ENCODE results near the gene CBX5.

The CBX5 gene

DNA sequence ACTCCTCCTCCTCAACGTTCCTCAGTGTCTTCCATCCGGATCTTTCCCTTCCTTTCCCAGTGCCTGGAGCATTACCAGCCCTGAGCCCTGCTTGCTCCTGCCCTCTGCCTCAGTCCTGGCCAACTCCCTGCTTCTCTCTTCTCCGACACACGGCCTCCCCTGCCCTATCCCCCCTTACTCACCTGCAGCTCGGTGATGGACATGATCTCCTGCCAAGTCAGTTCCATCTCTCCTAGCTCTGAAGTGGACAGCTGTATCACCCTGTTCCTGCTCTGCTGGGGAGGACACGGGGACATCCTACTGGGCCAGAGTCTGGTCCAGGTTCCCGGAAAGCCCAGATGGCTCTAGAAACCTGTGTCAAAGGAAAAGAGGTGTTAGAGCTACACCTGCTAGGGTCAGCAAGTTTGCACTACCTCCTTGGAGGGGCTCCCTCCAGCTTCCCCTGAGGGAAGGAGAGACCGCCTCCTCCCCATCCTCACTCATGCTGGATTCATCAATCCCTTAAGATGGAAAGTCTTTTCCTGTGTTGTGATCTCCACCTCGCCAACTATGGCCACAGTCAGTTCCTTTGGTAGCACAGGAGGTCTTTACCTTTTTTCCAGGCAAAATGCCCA lies 15.1 kb upstream of the CBX5 start:
- peaks cover 2 to 75% (median 60%) of the 10 kb centered on the region in 4 experiments for H3K36me3 ChIP-seq (ENCODE audit: control insufficient read depth in 4 of 4, insufficient read depth in 4 of 4, low read length in 3 of 4)
- H3K4me1 ChIP-seq (ENCODE audit: control extremely low read depth in 1 of 4, control insufficient read depth in 4 of 4, insufficient read depth in 4 of 4, low read length in 3 of 4), result peaks cover 24 to 91% (median 80%) of the 10 kb centered on the region in 4 experiments
- DNase-seq, result no peak
- H3K9me3 ChIP-seq (ENCODE audit: control extremely low read depth in 1 of 5, control insufficient read depth in 4 of 5, insufficient read depth in 2 of 5, low read depth in 1 of 5, low read length in 4 of 5), result no peaks in the 10 kb centered on the region
- H3K27me3 ChIP-seq (replicated peaks in 2 of 5; ENCODE audit: control insufficient read depth in 4 of 5, insufficient read depth in 5 of 5, low read length in 4 of 5), result no peaks in the 10 kb centered on the region
- 58% methylated on average over 8 of the region's 9 CpGs for WGBS (ENCODE audit: insufficient coverage)
- POLR2A ChIA-PET, result interaction anchor here (0.9 to 2.4 kb wide), 3 partner anchors 12 to 42 kb away, joined by 3 to 17 read pairs (median 5); partner anchors contain the start of gene COPZ1
- peak overlapping the region; percentile 22 to 95 for H3K27ac ChIP-seq (ENCODE audit: insufficient read depth in 1 of 2, low read depth in 1 of 2, low read length in 2 of 2, poor library complexity in 1 of 2, severe bottlenecking in 2 of 2)
- CTCF ChIA-PET, result interaction anchor here (0.6 to 15.8 kb wide), 16 partner anchors 8 to 145 kb away, joined by 3 to 890 read pairs (median 10); partner anchors contain the start of genes CBX5, COPZ1 and HNRNPA1
- peak overlapping the region in 6 of 7 experiments; percentile 0 to 86 (median 58) for H3K4me3 ChIP-seq (ENCODE audit: control insufficient read depth in 1 of 7, extremely low read depth in 1 of 7, insufficient read depth in 4 of 7, low read depth in 2 of 7, low read length in 6 of 7)

DNA sequence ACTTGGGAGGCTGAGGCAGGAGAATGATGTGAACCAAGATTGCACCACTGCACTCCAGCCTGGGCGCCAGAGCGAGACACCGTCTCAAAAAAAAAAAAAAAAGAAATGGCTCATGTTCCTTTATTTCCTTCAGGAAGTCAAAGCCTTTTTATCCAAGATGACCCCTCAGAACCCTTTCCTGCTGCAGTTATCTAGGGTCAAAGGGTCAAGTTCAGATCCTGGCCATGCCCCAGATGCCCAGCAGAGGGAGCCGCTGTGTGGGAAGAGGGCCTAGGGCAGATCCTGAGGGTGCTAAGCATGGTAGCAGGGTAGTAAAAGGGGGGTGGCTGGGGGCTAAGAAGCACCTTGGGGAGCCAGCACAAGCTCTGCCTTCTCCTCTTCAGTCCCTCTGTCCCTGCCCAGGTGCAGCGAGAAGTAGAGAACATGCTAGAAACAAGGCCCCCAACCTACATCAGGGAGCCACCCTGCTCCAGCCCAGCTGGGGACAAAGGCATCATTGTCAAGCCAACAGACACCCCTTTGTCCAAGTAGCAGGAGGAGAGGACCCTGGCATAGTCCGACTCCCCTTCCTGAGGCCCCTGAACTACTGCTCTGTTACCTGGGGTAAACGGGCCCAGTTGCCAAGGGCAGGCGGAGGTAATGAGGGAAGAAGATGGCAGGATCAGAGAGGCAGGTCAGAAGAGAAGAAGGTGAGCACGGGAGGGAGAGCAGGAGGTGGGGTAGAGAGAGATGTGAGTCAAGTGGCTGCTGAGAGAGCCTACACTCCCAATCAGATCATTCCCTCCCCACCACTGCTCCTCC lies 14.4 kb upstream of the CBX5 start:
- Histone ChIP-seq H3K4me3 (ENCODE audit: control insufficient read depth in 1 of 7, extremely low read depth in 1 of 7, insufficient read depth in 4 of 7, low read depth in 2 of 7, low read length in 6 of 7) (peak overlapping the region in 5 of 7 experiments; percentile 40 to 86 (median 59)), H3K4me1 (ENCODE audit: control extremely low read depth in 1 of 4, control insufficient read depth in 4 of 4, insufficient read depth in 4 of 4, low read length in 3 of 4) (peaks cover 24 to 93% (median 86%) of the 10 kb centered on the region in 4 experiments), H3K27ac (ENCODE audit: insufficient read depth in 1 of 2, low read depth in 1 of 2, low read length in 2 of 2, poor library complexity in 1 of 2, severe bottlenecking in 2 of 2) (peak overlapping the region; percentile 22 to 95), H3K9me3 (ENCODE audit: control extremely low read depth in 1 of 5, control insufficient read depth in 4 of 5, insufficient read depth in 2 of 5, low read depth in 1 of 5, low read length in 4 of 5) (no peaks in the 10 kb centered on the region), H3K27me3 (replicated peaks in 2 of 5; ENCODE audit: control insufficient read depth in 4 of 5, insufficient read depth in 5 of 5, low read length in 4 of 5) (no peaks in the 10 kb centered on the region), H3K36me3 (ENCODE audit: control insufficient read depth in 4 of 4, insufficient read depth in 4 of 4, low read length in 3 of 4) (peaks cover 2 to 76% (median 57%) of the 10 kb centered on the region in 4 experiments)
- DNase-seq, result peak; percentile 64 to 76 (median 73)
- WGBS (ENCODE audit: insufficient coverage), result 39% methylated on average over 4 of the region's 9 CpGs
- ChIA-PET POLR2A (interaction anchor here (0.6 to 1.5 kb wide), 5 partner anchors 12 to 60 kb away, joined by 3 to 5 read pairs (median 3); partner anchors contain the start of gene CBX5), CTCF (interaction anchor here (0.6 to 15.8 kb wide), 21 partner anchors 8 to 145 kb away, joined by 3 to 890 read pairs (median 6); partner anchors contain the start of genes CBX5, COPZ1, HNRNPA1 and ZNF385A)

DNA sequence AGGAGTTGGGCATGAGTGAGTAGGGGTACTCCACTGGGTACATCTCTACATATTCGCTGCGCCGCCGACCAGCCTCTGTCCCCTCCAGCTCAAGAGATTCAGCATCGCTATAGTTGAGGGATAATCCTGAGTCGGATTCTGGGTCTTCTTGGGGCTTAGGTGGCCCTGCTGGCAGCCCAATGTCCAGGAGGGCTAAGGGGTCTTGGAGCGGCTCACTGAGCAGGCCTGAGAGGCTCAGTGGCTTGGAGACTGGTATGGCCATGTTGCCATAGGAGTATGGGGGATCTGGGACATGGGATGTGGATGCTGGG lies 13.0 kb upstream of the CBX5 start:
- peaks cover 18 to 94% (median 91%) of the 10 kb centered on the region in 4 experiments for H3K4me1 ChIP-seq (ENCODE audit: control extremely low read depth in 1 of 4, control insufficient read depth in 4 of 4, insufficient read depth in 4 of 4, low read length in 3 of 4)
- CTCF ChIA-PET, result interaction anchor here (1.1 to 15.8 kb wide), 16 partner anchors 8 to 837 kb away, joined by 3 to 890 read pairs (median 10); partner anchors contain the start of genes CBX5, COPZ1, HNRNPA1 and NFE2
- peak overlapping the region in 4 of 7 experiments; percentile 3 to 60 (median 11) for H3K4me3 ChIP-seq (ENCODE audit: control insufficient read depth in 1 of 7, extremely low read depth in 1 of 7, insufficient read depth in 4 of 7, low read depth in 2 of 7, low read length in 6 of 7)
- H3K27me3 ChIP-seq (replicated peaks in 2 of 5; ENCODE audit: control insufficient read depth in 4 of 5, insufficient read depth in 5 of 5, low read length in 4 of 5), result no peaks in the 10 kb centered on the region
- WGBS (ENCODE audit: insufficient coverage), result 97% methylated on average over 7 of the region's 7 CpGs
- H3K9me3 ChIP-seq (ENCODE audit: control extremely low read depth in 1 of 5, control insufficient read depth in 4 of 5, insufficient read depth in 2 of 5, low read depth in 1 of 5, low read length in 4 of 5), result no peaks in the 10 kb centered on the region
- POLR2A ChIA-PET, result interaction anchor here (1.3 kb wide), 2 partner anchors 12 to 13 kb away, joined by 4 to 5 read pairs; partner anchors contain the start of genes CBX5 and HNRNPA1
- DNase-seq, result no peak
- peaks cover 2 to 83% (median 54%) of the 10 kb centered on the region in 4 experiments for H3K36me3 ChIP-seq (ENCODE audit: control insufficient read depth in 4 of 4, insufficient read depth in 4 of 4, low read length in 3 of 4)
- H3K27ac ChIP-seq (ENCODE audit: insufficient read depth in 1 of 2, low read depth in 1 of 2, low read length in 2 of 2, poor library complexity in 1 of 2, severe bottlenecking in 2 of 2), result peak overlapping the region; percentile 43 to 85

DNA sequence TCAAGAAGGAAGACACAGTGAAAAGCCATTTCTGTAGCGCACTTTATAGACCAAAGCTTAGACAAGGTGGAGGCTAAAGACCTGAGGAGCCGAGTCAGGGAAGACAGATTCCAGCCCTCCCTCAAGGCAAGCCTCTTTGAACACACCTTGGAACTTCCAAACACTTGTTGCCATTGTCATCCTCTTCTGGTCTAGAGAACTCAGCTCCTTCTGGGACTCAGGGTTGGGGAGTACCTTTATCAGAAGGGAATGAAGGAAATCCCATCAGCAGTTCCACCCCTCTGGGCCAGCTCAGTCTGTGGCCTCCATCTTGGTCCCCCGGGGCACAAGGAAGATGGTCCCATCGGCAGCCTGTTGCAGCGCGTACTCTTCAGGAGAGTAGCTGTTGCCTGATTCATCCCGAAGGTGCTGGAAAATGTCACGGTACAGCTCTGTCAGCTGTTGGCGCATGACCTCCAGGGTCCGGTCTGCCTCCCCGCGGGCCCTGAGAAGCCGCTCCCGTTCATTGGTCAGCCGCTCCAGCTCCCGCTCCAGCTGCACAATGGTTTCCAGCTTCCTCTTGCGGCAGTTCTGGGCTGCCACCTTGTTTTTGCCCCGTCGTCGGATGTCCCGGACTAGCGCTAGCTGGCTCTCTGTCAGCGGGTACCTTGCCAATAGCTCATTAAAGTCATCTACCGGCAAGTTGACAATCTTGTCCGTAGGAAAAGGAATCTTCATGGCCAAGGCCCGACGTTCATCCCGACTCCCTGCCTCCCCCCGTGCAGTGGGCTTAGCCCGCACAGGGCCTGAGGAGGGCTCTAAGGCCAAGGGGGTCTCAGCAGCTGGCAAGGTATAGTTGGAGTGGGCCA lies 12.4 kb upstream of the CBX5 start:
- DNase-seq, result no peak
- WGBS (ENCODE audit: insufficient coverage), result 89% methylated on average over 30 of the region's 30 CpGs
- CTCF ChIA-PET, result interaction anchor here (0.7 to 15.8 kb wide), 17 partner anchors 8 to 836 kb away, joined by 3 to 890 read pairs (median 8); partner anchors contain the start of genes CBX5, COPZ1, HNRNPA1 and NFE2
- POLR2A ChIA-PET, result interaction anchor here (0.9 to 1.7 kb wide), 4 partner anchors 11 to 41 kb away, joined by 4 to 5 read pairs (median 4); partner anchors contain the start of genes CBX5 and HNRNPA1
- Histone ChIP-seq H3K4me1 (ENCODE audit: control extremely low read depth in 1 of 4, control insufficient read depth in 4 of 4, insufficient read depth in 4 of 4, low read length in 3 of 4) (peaks cover 18 to 94% (median 90%) of the 10 kb centered on the region in 4 experiments), H3K27ac (ENCODE audit: insufficient read depth in 1 of 2, low read depth in 1 of 2, low read length in 2 of 2, poor library complexity in 1 of 2, severe bottlenecking in 2 of 2) (peak overlapping the region; percentile 43 to 85), H3K4me3 (ENCODE audit: control insufficient read depth in 1 of 7, extremely low read depth in 1 of 7, insufficient read depth in 4 of 7, low read depth in 2 of 7, low read length in 6 of 7) (peak overlapping the region in 4 of 7 experiments; percentile 16 to 60 (median 33)), H3K36me3 (ENCODE audit: control insufficient read depth in 4 of 4, insufficient read depth in 4 of 4, low read length in 3 of 4) (peaks cover 4 to 85% (median 57%) of the 10 kb centered on the region in 4 experiments), H3K9me3 (ENCODE audit: control extremely low read depth in 1 of 5, control insufficient read depth in 4 of 5, insufficient read depth in 2 of 5, low read depth in 1 of 5, low read length in 4 of 5) (no peaks in the 10 kb centered on the region), H3K27me3 (replicated peaks in 2 of 5; ENCODE audit: control insufficient read depth in 4 of 5, insufficient read depth in 5 of 5, low read length in 4 of 5) (no peaks in the 10 kb centered on the region)

DNA sequence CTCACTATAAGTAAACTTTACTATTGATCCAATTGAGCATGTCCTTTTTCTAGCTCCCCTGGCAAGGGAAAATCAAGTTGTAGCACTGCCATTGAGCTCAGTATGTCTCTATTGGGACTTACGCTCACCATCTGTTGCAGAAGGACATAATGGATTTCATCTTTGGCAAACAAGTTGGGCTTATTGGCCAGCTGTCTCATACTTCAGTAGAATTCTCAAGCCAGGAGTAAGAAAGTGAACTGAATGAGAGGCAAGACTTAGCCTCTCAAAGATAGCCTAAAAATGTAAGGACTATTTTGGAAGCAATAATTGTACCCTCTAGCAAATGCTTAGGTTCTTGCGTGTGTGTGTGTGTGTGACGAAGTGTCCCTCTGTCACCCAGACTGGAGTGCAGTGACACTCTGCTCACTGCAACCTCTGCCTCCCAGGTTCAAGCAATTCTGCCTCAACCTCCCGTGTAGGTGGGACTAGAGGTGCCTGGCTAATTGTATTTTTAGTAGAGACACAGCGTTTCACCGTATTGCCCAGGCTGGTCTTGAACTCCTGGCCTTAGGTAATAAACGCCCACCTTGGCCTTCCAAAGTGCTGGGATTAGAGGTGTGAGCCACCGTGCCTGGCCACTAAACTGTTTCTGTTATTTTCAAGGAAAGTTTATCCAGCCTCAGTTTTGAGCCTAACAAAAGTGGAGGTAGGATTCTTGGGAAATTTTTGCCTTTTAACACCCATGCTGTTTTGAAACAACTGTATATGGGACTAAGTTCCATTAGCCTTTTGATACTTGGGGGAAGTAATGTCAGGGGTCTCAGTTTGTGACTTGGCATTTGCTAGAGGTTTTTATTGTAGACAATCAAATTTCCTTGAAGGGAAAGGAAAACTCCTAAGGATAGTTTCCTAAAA lies 7.6 kb upstream of the CBX5 start:
- Histone ChIP-seq H3K36me3 (ENCODE audit: control insufficient read depth in 4 of 4, insufficient read depth in 4 of 4, low read length in 3 of 4) (peaks cover 13 to 89% (median 54%) of the 10 kb centered on the region in 4 experiments), H3K4me3 (ENCODE audit: control insufficient read depth in 1 of 7, extremely low read depth in 1 of 7, insufficient read depth in 4 of 7, low read depth in 2 of 7, low read length in 6 of 7) (no peak overlapping the region), H3K27ac (ENCODE audit: insufficient read depth in 1 of 2, low read depth in 1 of 2, low read length in 2 of 2, poor library complexity in 1 of 2, severe bottlenecking in 2 of 2) (peak overlapping the region in 1 of 2 experiments; percentile 76), H3K27me3 (replicated peaks in 2 of 5; ENCODE audit: control insufficient read depth in 4 of 5, insufficient read depth in 5 of 5, low read length in 4 of 5) (no peaks in the 10 kb centered on the region), H3K9me3 (ENCODE audit: control extremely low read depth in 1 of 5, control insufficient read depth in 4 of 5, insufficient read depth in 2 of 5, low read depth in 1 of 5, low read length in 4 of 5) (no peaks in the 10 kb centered on the region), H3K4me1 (ENCODE audit: control extremely low read depth in 1 of 4, control insufficient read depth in 4 of 4, insufficient read depth in 4 of 4, low read length in 3 of 4) (peaks cover 18 to 87% (median 76%) of the 10 kb centered on the region in 4 experiments)
- WGBS (ENCODE audit: insufficient coverage), result 80% methylated on average over 5 of the region's 8 CpGs
- DNase-seq, result no peak
- CTCF ChIA-PET, result interaction anchor here (0.7 to 15.8 kb wide), 17 partner anchors 9 to 93 kb away, joined by 3 to 890 read pairs (median 6); partner anchors contain the start of gene COPZ1
- POLR2A ChIA-PET, result interaction anchor here (0.6 to 1.3 kb wide), 4 partner anchors 17 to 36 kb away, joined by 3 to 6 read pairs (median 3); no protein-coding TSS in a partner anchor
